HUES48 (cell line): ENCODE measurements around the gene ARHGAP32.

ENCODE experiments used
- H3K27ac ChIP-seq: one replicate; pipeline ENCODE4 v1.7.0; 2013; ENCODE audit warnings: low read depth, low read length, inconsistent platforms
- H3K27me3 ChIP-seq: 2 replicates; pipeline ENCODE4 v1.6.1; 2013; ENCODE audit warnings: mild to moderate bottlenecking, low read length; ENCODE audit not compliant: control insufficient read depth, insufficient read depth
- H3K36me3 ChIP-seq: 2 replicates; pipeline ENCODE4 v1.6.1; 2013; ENCODE audit warnings: low read length; ENCODE audit not compliant: control insufficient read depth, insufficient read depth
- H3K4me1 ChIP-seq: 2 replicates; pipeline ENCODE4 v1.6.1; 2013; ENCODE audit warnings: mild to moderate bottlenecking, low read length; ENCODE audit not compliant: control insufficient read depth, insufficient read depth
- H3K4me3 ChIP-seq: 2 replicates; pipeline ENCODE4 v1.5.1; 2013; ENCODE audit warnings: mild to moderate bottlenecking, low read depth, low read length
- H3K9ac ChIP-seq: 2 replicates; pipeline ENCODE4 v1.6.1; 2013; ENCODE audit warnings: mild to moderate bottlenecking, low read depth, low read length, moderate library complexity
- H3K9me3 ChIP-seq: 2 replicates; pipeline ENCODE4 v1.6.1; 2013; ENCODE audit warnings: low read length; ENCODE audit not compliant: control insufficient read depth, insufficient read depth

The ARHGAP32 gene

DNA sequence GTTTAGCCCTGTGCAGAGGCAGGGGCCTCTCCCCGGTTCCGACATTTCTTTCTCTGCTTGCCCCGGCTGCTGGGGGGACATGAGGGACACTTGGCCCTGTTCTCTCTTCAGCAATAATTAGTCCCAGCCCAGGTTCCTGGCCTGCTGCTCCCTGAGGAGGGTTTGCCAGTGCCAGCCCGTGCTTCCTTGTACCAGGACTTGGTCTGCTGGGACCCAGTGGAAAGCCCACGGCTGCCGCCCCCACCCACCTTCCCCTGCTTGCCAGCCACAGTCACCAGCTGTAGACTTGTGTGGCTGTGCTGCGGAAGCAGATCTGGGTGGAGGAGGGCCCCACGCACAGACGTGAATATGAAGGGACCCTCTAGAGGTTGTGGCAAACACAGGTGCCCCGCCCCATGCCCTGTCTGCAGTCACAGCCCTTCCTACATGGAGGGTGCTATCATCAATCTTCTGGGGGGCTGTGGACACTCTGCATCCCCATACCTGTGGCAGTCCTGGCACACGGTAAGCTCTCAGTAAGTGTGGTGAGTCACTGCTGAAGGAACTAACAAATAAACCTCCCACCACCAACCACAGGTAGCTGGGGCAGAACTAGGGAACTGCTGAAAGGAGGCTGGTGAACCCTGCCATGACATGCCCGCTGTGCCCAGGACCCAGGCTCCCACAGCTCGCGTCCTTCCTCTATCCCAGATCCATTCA is 250.4 kb downstream of the ARHGAP32 start:
- H3K4me3 ChIP-seq, result no peak overlapping the region
- no peak overlapping the region for H3K27ac ChIP-seq

DNA sequence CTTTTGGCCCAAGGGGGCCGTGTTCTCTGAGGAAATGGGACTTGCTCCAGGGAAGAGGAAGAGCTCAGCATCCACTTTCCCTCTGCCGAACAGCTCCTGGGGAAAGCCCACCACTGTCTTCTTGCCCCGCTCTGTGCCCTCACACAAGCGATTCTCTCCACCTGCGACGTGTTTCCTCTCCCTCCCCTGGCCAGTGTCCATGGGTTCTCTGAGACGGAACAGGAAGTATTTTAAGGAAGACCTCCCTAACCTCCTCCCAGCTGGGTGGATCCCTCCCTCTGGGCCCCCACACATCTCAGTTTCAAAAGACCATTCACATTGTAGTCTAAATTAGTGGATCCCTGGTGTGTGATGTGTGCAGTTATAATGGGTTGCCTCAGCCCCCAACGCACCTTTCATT is 251.0 kb downstream of the ARHGAP32 start:
- H3K9me3 ChIP-seq, result no peaks in the 10 kb centered on the region
- no peak overlapping the region for H3K27ac ChIP-seq
- H3K27me3 ChIP-seq, result no peaks in the 10 kb centered on the region
- H3K36me3 ChIP-seq, result no peaks in the 10 kb centered on the region
- no peak overlapping the region for H3K4me3 ChIP-seq
- peaks cover 11% of the 10 kb centered on the region for H3K4me1 ChIP-seq
- H3K9ac ChIP-seq, result no peak overlapping the region

More for the DNA sequence above, 250.4 kb downstream of the ARHGAP32 start:
- Histone ChIP-seq H3K27me3 (no peaks in the 10 kb centered on the region), H3K36me3 (no peaks in the 10 kb centered on the region), H3K9me3 (no peaks in the 10 kb centered on the region), H3K4me1 (peaks cover 7% of the 10 kb centered on the region), H3K9ac (no peak overlapping the region)

DNA sequence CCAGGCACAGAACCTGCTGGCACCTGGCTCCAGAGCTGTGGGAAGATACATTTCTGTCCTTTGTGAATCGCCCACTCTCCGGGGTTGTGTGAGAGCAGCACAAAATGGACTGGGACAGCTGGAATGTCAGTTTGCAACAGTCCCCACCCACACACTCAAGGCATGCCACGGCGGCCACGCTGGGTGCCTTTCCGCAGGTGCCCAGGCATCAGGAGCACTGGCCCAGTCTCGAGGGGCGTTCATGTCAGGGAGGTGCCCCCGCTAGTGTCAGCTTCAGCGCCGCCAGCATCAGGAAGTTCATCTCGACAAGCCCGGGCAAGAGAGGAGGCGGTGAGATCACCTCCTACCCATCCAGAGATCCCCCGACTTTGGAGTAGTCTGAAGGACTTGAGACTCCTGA is 251.5 kb downstream of the ARHGAP32 start:
- H3K9ac ChIP-seq, result no peak overlapping the region
- H3K9me3 ChIP-seq, result no peaks in the 10 kb centered on the region
- no peaks in the 10 kb centered on the region for H3K27me3 ChIP-seq
- H3K27ac ChIP-seq, result no peak overlapping the region
- H3K4me1 ChIP-seq, result peaks cover 11% of the 10 kb centered on the region
- H3K4me3 ChIP-seq, result no peak overlapping the region
- no peaks in the 10 kb centered on the region for H3K36me3 ChIP-seq

- no peaks in the 10 kb centered on the region for H3K9me3 ChIP-seq
- H3K4me3 ChIP-seq, result no peak overlapping the region
- H3K27me3 ChIP-seq, result no peaks in the 10 kb centered on the region
- no peak overlapping the region for H3K9ac ChIP-seq
- H3K27ac ChIP-seq, result no peak overlapping the region
- peaks cover 11% of the 10 kb centered on the region for H3K4me1 ChIP-seq
- no peaks in the 10 kb centered on the region for H3K36me3 ChIP-seq
Observed at GRCh38 chr11:128940156-128940555, 252.0 kb downstream of the ARHGAP32 start.

- peaks cover 11% of the 10 kb centered on the region for H3K4me1 ChIP-seq
- H3K4me3 ChIP-seq, result no peak overlapping the region
- H3K9ac ChIP-seq, result no peak overlapping the region
- peaks cover 3% of the 10 kb centered on the region; the same call in 1 of the 2 replicates for H3K27me3 ChIP-seq
- no peaks in the 10 kb centered on the region for H3K36me3 ChIP-seq
- no peak overlapping the region for H3K27ac ChIP-seq
- no peaks in the 10 kb centered on the region for H3K9me3 ChIP-seq
Observed at GRCh38 chr11:128939591-128939990, 252.5 kb downstream of the ARHGAP32 start.

DNA sequence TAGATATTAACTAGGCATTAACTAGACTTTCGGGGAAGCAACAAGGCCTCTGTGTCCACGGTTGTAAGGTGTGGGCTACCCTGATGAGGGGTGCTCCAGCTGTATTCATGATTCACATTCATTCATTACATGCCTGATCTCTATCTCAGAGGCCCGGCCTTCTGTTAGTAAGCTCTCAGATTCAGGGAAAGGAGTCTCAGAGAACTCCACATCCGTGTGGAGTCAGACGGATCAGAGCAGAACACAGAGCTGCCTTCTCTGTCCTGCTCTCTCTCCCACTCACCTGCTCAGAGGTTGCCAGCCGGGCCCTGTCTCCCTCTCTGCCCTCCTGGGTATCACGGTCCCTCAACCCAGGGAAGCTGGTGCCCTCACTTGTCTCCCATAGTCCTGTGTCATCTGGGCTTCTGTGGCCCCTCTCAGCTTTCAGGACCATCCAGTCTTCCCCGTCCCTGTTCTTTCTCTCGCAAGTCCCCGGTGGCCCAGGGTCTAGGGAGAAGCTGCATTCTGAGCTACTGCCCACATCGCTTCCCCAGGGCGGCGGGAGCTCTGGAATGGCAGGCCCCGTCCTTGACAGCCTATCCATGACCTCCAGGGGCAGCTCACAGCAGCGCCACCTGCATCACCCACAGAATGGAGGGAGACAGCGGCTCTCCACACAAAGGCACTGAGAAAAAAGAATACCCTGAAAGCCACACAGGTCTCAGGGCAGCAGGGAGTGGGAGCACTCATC is 253.8 kb downstream of the ARHGAP32 start:
- Histone ChIP-seq H3K36me3 (no peaks in the 10 kb centered on the region), H3K9me3 (no peaks in the 10 kb centered on the region), H3K9ac (no peak overlapping the region), H3K27me3 (peaks cover 14% of the 10 kb centered on the region; the same call in 1 of the 2 replicates), H3K4me1 (peaks cover 11% of the 10 kb centered on the region), H3K27ac (no peak overlapping the region), H3K4me3 (no peak overlapping the region)

- H3K4me1 ChIP-seq, result peaks cover 11% of the 10 kb centered on the region
- H3K36me3 ChIP-seq, result no peaks in the 10 kb centered on the region
- H3K27me3 ChIP-seq, result peaks cover 21% of the 10 kb centered on the region; the same call in 1 of the 2 replicates
- H3K4me3 ChIP-seq, result no peak overlapping the region
- no peak overlapping the region for H3K9ac ChIP-seq
- no peak overlapping the region for H3K27ac ChIP-seq
- H3K9me3 ChIP-seq, result no peaks in the 10 kb centered on the region
Observed at GRCh38 chr11:128937480-128937879, 254.6 kb downstream of the ARHGAP32 start.

GRCh38 chr11:128936606-128937251 is 255.4 kb downstream of the ARHGAP32 start:
- peaks cover 28% of the 10 kb centered on the region; the same call in 1 of the 2 replicates for H3K27me3 ChIP-seq
- H3K4me1 ChIP-seq, result peaks cover 11% of the 10 kb centered on the region
- no peak overlapping the region for H3K9ac ChIP-seq

GRCh38 chr11:128934926-128935325 is 257.2 kb downstream of the ARHGAP32 start:
- H3K4me3 ChIP-seq, result no peak overlapping the region
- H3K9me3 ChIP-seq, result no peaks in the 10 kb centered on the region
- no peak overlapping the region for H3K27ac ChIP-seq
- no peaks in the 10 kb centered on the region for H3K36me3 ChIP-seq
- peaks cover 36% of the 10 kb centered on the region for H3K27me3 ChIP-seq
- no peak overlapping the region for H3K9ac ChIP-seq
- peaks cover 14% of the 10 kb centered on the region for H3K4me1 ChIP-seq

More at GRCh38 chr11:128936606-128937251, 255.4 kb downstream of the ARHGAP32 start:
- Histone ChIP-seq H3K36me3 (no peaks in the 10 kb centered on the region), H3K27ac (no peak overlapping the region), H3K4me3 (no peak overlapping the region), H3K9me3 (no peaks in the 10 kb centered on the region)

DNA sequence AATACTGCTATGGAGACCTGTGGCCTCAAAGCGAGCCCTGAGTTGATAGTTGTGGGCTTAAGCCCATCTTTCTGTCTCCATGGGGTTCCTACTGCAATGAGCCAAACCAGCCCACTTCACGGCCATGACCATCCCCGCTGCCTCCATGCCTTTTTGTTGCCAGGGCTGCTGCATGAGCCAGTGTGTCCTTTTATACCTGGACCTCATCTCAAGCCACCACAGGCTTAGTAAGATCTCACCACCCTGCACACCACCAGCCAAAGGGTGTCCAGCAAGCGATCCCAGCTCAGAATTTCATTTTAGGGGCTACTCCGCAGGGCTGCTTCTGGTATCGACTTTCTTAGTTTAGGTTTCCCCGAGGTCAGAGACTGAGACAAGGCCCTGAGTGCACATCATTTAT is 257.8 kb downstream of the ARHGAP32 start:
- H3K9ac ChIP-seq, result no peak overlapping the region
- peaks cover 19% of the 10 kb centered on the region for H3K4me1 ChIP-seq
- H3K27me3 ChIP-seq, result peaks cover 42% of the 10 kb centered on the region

More for the DNA sequence above, 257.8 kb downstream of the ARHGAP32 start:
- Histone ChIP-seq H3K27ac (no peak overlapping the region), H3K36me3 (no peaks in the 10 kb centered on the region), H3K4me3 (no peak overlapping the region), H3K9me3 (no peaks in the 10 kb centered on the region)
